K562 (cell line): ENCODE measurements around the gene DSG1.

Source experiments
- MAFG ChIP-seq: fragments of 450-650 bp; conservative IDR thresholded peaks from 2 replicates; pipeline ENCODE4 v1.6.1; 2016; ENCODE audit warnings: missing genetic modification characterization, missing compliant biosample characterization
- TF ChIP-seq, protein P1 (sequence below), 3 experiments: IDR thresholded peaks in 2 of 3; conservative IDR thresholded peaks in 1 of 3; 2 replicates each; pipeline ENCODE4 v1.5.1; 2011 to 2012; ENCODE audit warnings: low read length in 3 of 3, mild to moderate bottlenecking in 3 of 3, control low read depth in 2 of 3, improper control_type of control experiment in 1 of 3, inconsistent platforms in 1 of 3, low read depth in 1 of 3, mixed read lengths in 1 of 3, moderate library complexity in 1 of 3; ENCODE audit not compliant: insufficient read depth in 2 of 3

DNA sequence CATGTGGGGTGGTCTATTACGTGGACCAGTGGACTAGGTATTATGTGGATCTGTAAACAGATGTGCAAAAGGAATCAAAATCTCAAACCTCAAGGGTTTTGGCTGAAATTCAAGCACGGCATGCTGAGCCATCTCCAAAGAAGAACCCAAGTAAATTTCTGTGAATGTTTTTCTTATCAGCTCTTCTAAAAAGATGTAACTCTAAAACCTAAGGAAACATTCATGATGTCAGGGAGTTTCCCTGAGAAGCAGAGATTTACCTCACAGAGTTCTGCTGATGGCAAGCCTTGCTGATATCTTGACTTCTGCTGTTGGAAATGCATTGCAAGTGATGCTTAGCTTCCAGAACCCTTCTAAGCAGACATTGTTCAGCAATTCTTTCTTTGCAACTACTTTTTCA lies 80.2 kb downstream of the DSG1 start:
- TF ChIP-seq, protein P1, sequence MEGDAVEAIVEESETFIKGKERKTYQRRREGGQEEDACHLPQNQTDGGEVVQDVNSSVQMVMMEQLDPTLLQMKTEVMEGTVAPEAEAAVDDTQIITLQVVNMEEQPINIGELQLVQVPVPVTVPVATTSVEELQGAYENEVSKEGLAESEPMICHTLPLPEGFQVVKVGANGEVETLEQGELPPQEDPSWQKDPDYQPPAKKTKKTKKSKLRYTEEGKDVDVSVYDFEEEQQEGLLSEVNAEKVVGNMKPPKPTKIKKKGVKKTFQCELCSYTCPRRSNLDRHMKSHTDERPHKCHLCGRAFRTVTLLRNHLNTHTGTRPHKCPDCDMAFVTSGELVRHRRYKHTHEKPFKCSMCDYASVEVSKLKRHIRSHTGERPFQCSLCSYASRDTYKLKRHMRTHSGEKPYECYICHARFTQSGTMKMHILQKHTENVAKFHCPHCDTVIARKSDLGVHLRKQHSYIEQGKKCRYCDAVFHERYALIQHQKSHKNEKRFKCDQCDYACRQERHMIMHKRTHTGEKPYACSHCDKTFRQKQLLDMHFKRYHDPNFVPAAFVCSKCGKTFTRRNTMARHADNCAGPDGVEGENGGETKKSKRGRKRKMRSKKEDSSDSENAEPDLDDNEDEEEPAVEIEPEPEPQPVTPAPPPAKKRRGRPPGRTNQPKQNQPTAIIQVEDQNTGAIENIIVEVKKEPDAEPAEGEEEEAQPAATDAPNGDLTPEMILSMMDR (IDR thresholded peaks at IDR 0.05 in 2 of 3, conservative IDR thresholded peaks at IDR 0.05 in 1 of 3; ENCODE audit: insufficient read depth in 2 of 3, low read depth in 1 of 3, low read length in 3 of 3) = no peak
- TF ChIP-seq MAFG (tag) = no peak
